Subcutaneous adipose tissue (tissue), 4 donors: ENCODE data around the gene CPNE6. TPM values are rescaled to one million over a fixed set of nuclear protein-coding genes. Genes with fewer than 3 reads are reported as not detected.

Experiments used
- CTCF ChIP-seq: fragments of 450-650 bp; IDR thresholded peaks from one replicate; pipeline ENCODE4 v1.5.1; 2016; ENCODE audit warnings: low read depth, mild to moderate bottlenecking, control low read depth, antibody characterized with exemption, moderate library complexity
- total RNA-seq, 4 donors: library from RNA; depleted of rRNA; stranded (reverse); fragments of >200 nt; gene quantifications; one replicate each; pipeline ENCODE4 v1.1.0, GENCODE V29; 2016

CPNE6 gene
- total RNA-seq, 4 donors from 2014 or later = not detected

GRCh38 chr14:24065408-24065807, 6.0 kb upstream of the CPNE6 start:
- TF ChIP-seq CTCF = no peak

DNA sequence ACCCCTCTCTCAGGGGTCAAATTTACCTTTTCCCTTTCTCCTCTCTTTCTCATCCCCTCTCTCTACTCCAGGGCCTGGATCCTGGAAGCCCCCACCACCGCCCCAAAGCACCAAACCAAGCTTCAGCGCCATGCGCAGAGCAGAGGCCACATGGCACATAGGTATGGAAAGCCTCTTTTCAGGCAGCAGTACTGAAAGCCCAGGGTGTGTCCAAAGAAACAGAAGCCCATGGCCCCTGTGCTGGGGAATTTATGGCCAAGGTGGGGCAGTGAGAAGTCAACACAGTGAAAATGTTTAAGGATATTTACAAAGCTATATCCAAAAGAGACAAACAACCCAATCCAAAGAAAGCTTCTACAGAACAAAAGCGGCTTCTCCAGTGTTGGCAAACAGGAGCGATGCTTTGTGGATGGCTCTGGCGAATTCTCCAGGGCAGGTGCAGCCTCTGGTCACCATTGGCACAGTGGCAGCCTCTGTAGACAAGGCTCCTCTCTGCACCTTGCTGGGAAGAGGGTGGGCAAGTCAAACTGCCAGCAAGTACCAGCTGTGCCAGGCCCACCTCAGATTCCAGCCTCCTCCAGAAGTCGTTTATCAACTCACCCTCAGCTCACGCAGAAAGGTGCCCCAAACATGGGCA, 4.7 kb upstream of the CPNE6 start:
- TF ChIP-seq CTCF = no peak

DNA sequence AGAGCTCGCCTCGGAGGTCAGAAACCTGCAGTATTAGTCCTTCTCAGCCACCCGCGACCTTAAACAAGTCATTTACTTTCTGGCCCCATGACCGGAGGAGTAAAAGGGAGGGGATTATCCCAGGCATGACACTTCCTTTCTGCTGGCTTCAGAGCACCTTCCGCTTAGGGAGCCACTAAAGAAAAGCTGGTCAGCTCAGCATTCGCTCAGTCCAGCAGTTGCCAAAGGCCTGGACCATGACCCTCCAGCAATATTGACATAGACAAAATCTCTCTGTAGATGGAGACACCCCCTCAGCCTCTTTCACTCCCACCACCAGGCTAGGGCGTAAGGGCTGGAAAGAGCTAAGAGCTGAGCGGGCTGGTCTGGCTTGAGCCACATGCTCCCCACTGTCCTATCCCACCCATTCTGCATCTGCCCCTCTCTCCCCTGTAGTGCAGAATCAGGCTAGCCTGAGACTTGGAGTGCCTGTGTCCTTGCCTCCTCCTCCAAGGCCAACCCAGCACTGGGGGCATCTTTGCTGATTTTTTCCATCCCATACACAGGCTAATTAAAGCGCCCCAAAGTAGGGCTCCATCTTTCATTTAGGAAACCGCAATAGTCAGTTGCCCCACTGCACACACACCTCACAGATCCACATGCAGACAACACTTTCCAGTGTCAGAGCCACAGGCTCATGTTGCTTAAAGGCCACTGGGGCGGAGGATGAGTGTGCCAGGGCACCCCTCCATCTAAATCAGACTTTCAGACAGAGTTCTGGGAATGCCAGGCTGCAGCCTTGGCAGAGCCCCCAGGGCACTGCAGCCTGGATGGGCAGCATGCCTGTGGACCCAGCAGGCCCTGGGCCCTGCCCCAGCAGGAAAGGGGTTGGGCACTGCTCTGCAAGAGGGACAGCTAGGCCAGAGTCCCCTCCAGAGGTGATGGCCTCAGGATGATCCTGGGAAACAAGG, 4.0 kb upstream of the CPNE6 start:
- no peak for TF ChIP-seq CTCF

DNA sequence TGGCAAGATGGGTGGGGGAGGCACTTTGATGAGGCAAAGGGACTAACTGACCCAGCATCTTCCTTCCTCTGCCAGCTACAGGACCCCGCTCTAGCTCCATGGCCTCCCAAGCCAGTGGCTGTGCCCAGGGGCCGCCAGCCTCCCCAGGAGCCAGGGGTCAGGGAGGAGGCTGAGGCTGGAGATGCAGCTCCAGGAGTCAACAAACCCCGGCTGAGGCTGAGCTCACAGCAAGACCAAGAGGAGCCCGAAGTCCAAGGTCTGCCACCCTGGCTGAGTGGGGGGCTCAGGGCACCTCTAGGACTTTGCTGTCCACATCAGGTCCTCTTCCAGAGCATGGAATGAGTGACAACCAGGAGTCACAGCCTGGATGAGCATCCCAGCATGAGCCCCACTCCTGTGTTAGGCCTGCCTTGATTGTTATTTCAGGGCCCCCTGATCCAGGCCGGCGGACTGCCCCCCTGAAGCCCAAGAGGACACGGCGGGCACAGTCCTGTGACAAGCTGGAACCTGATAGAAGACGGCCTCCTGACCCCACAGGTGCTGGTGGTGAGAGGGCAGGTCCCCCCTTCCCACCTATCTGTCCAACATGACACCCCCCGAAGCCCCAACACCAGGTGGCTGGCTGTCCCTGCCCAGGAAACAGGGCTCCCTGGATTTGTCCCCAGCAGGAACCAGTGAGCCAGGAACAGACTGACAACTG, 2.5 kb upstream of the CPNE6 start:
- TF ChIP-seq CTCF = no peak

DNA sequence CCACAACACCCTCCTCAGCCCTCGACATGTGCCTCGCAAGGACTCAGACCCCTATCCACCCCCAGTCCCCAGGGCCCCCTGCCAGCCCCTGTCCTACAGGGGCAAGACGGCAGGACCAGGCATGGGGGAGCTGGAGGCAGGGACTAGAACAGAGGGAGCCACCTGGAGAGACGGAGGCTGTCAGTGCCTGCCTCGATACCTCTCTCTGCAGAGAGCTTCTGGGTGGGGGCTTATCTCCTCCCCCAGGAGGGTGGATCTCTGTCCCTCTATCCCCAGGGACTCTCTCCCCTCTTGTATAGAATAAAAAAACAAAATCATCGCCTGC, 2.0 kb upstream of the CPNE6 start:
- TF ChIP-seq CTCF = no peak

GRCh38 chr14:24070285-24071143, 848 bp upstream of the CPNE6 start:
- no peak for TF ChIP-seq CTCF
